Measurements from ENCODE around the gene DNAH11.

The DNAH11 gene

DNA sequence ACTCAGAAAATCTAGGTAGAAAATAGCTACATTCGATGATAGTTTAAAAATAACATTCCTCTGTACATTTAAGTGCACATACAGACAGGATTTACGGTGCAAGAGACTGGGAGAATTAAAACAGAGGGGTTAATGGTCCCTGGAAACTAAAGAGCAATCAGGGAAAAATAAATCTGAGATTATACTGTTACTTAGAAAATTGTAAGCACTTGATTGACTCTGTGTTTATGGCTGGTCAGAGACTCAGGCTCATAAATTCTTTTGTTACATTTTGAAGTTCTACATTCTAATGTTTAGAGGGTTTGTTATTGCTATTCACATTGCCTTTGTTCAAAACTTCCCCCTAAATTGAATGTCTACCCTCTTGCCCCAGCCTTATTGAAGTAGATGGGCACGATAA lies 348.5 kb downstream of the DNAH11 start:
- Histone ChIP-seq H2AK5ac (ENCODE audit: low read length) (no peak overlapping the region), H3K4me2 (ENCODE audit: low read length) (no peak overlapping the region), H3K4me1 (ENCODE audit: control insufficient read depth in 1 of 2, insufficient read depth in 2 of 2, low read length in 2 of 2) (no peaks in the 10 kb centered on the region), H3K4me3 (ENCODE audit: low read depth, low read length) (no peak overlapping the region), H2AFZ (ENCODE audit: insufficient read depth, low read length, poor library complexity) (no peak overlapping the region), H3K9me3 (ENCODE audit: insufficient read depth, low read depth, low read length) (no peaks in the 10 kb centered on the region), H3K14ac (ENCODE audit: low read length) (no peak overlapping the region), H2BK5ac (ENCODE audit: low read depth, low read length, poor library complexity) (no peak overlapping the region), H3K79me1 (ENCODE audit: low read length) (no peaks in the 10 kb centered on the region), H4K8ac (ENCODE audit: low read depth, low read length) (no peak overlapping the region), H3K27me3 (ENCODE audit: insufficient read depth, low read length) (no peaks in the 10 kb centered on the region), H3K36me3 (ENCODE audit: control insufficient read depth in 1 of 2, insufficient read depth in 2 of 2, low read length in 2 of 2) (no peaks in the 10 kb centered on the region), H3K18ac (ENCODE audit: low read length) (no peak overlapping the region), H3K9ac (ENCODE audit: low read length) (no peak overlapping the region), H3K27ac (ENCODE audit: low read depth, low read length) (no peak overlapping the region), H2BK12ac (ENCODE audit: low read length) (no peak overlapping the region), H4K91ac (ENCODE audit: low read depth, low read length) (no peak overlapping the region), H2BK120ac (ENCODE audit: insufficient read depth, low read length, poor library complexity) (no peak overlapping the region), H3K4ac (ENCODE audit: low read depth, low read length) (no peak overlapping the region), H3K79me2 (ENCODE audit: control insufficient read depth, insufficient read depth, low read length, poor library complexity) (no peaks in the 10 kb centered on the region), H3K23ac (ENCODE audit: low read length) (no peak overlapping the region), H4K12ac (ENCODE audit: low read depth, low read length) (no peak overlapping the region)
- no CpG with 5 or more reads among the region's 3 CpGs for WGBS (ENCODE audit: extremely low coverage, insufficient coverage, insufficient read length)
- no peak for DNase-seq

DNA sequence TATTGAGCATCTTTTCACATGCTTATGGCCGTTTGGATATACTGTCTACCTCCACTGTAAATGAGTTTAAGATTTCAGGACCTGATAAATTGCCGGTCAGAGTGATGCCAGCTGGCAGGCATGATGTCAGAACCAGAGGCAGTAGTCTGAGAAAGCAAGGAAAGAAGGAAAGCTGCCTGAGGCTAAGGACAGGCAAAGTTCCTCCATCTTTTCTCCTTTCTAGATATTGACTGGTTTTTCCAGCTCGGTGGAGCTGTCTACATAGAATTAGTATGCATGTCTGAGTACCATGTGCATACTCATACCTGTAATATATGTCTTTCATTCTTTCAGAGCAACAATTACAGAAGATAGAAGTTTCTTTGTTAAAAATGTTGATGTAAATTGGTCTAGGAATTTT lies 350.6 kb downstream of the DNAH11 start:
- H3K36me3 ChIP-seq (ENCODE audit: control insufficient read depth in 1 of 2, insufficient read depth in 2 of 2, low read length in 2 of 2), result no peaks in the 10 kb centered on the region
- no peaks in the 10 kb centered on the region for H3K27me3 ChIP-seq (ENCODE audit: insufficient read depth, low read length)
- no peak overlapping the region for H3K4ac ChIP-seq (ENCODE audit: low read depth, low read length)
- no peaks in the 10 kb centered on the region for H3K9me3 ChIP-seq (ENCODE audit: insufficient read depth, low read depth, low read length)
- H3K9ac ChIP-seq (ENCODE audit: low read length), result no peak overlapping the region
- no peak overlapping the region for H3K23ac ChIP-seq (ENCODE audit: low read length)
- no peak overlapping the region for H4K12ac ChIP-seq (ENCODE audit: low read depth, low read length)
- H2BK5ac ChIP-seq (ENCODE audit: low read depth, low read length, poor library complexity), result no peak overlapping the region
- no peak overlapping the region for H3K4me3 ChIP-seq (ENCODE audit: low read depth, low read length)
- H4K8ac ChIP-seq (ENCODE audit: low read depth, low read length), result no peak overlapping the region
- H3K79me1 ChIP-seq (ENCODE audit: low read length), result no peaks in the 10 kb centered on the region
- no peaks in the 10 kb centered on the region for H3K4me1 ChIP-seq (ENCODE audit: control insufficient read depth in 1 of 2, insufficient read depth in 2 of 2, low read length in 2 of 2)
- WGBS (ENCODE audit: extremely low coverage, insufficient coverage, insufficient read length), result no CpG with 5 or more reads among the region's 3 CpGs
- no peak overlapping the region for H3K18ac ChIP-seq (ENCODE audit: low read length)
- no peak overlapping the region for H2AK5ac ChIP-seq (ENCODE audit: low read length)
- H4K91ac ChIP-seq (ENCODE audit: low read depth, low read length), result no peak overlapping the region
- no peaks in the 10 kb centered on the region for H3K79me2 ChIP-seq (ENCODE audit: control insufficient read depth, insufficient read depth, low read length, poor library complexity)
- DNase-seq, result peak; percentile 60 to 88
- H3K14ac ChIP-seq (ENCODE audit: low read length), result no peak overlapping the region
- H2AFZ ChIP-seq (ENCODE audit: insufficient read depth, low read length, poor library complexity), result no peak overlapping the region
- H3K27ac ChIP-seq (ENCODE audit: low read depth, low read length), result no peak overlapping the region
- no peak overlapping the region for H2BK12ac ChIP-seq (ENCODE audit: low read length)
- no peak overlapping the region for H2BK120ac ChIP-seq (ENCODE audit: insufficient read depth, low read length, poor library complexity)
- H3K4me2 ChIP-seq (ENCODE audit: low read length), result no peak overlapping the region

DNA sequence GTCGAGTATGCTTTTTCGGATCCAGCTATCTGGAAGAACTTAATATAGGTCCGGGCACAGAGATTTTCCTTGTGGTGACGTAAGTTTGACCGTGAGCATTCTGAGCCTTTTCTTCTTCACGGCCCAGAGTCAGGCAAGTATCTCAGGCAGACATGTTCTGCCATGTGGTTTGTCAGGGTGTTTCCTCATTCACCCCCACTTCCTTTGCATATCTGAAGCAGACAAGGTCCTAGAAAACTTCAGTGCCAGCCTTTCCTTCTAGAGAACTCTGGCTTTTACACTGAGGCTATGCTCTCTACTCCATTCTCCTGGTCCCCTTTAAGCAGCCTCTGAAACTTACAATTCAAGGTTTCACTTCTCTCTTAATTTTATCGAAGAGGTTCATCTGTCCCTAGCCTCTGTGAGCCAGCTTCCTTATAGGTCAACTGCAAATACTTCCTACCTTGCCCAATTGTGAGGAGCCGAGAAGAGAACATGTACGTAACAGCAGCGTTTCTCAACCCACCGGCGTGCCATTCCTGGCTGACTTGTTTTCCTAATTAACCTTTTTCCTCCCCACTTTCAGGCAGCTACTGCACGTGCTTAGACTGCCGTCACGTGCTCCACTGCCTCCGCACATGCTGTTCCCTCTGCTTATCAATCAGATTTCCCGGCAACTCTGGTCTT lies 355.6 kb downstream of the DNAH11 start:
- WGBS (ENCODE audit: extremely low coverage, insufficient coverage, insufficient read length), result no CpG with 5 or more reads among the region's 17 CpGs
- H3K4me2 ChIP-seq (ENCODE audit: low read length), result no peak overlapping the region

DNA sequence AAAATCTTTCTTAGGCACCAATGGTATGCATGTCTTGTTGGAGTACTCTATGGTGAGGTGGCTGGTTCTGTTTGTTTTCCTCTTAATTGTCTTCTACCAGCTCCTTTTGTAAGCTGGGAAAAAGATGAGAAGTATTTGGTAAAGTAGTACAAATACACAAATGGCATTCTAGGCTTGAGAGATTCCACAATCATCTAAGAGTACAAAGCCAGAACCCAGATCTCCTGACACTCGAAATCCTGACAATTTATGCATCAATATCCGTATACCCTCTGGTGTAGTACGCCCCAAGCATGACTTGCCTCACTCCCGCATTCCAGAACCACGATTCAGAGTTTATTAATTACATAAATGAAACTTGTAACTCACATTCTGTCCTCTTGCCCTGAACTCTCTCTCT lies 359.4 kb downstream of the DNAH11 start:
- Histone ChIP-seq H3K23ac (ENCODE audit: low read length) (no peak overlapping the region), H3K27me3 (ENCODE audit: insufficient read depth, low read length) (no peaks in the 10 kb centered on the region), H2AK5ac (ENCODE audit: low read length) (no peak overlapping the region), H3K4me1 (ENCODE audit: control insufficient read depth in 1 of 2, insufficient read depth in 2 of 2, low read length in 2 of 2) (no peaks in the 10 kb centered on the region), H2BK12ac (ENCODE audit: low read length) (no peak overlapping the region), H2BK120ac (ENCODE audit: insufficient read depth, low read length, poor library complexity) (no peak overlapping the region), H3K9ac (ENCODE audit: low read length) (no peak overlapping the region), H3K18ac (ENCODE audit: low read length) (no peak overlapping the region), H4K8ac (ENCODE audit: low read depth, low read length) (no peak overlapping the region), H3K79me1 (ENCODE audit: low read length) (no peaks in the 10 kb centered on the region), H3K4me3 (ENCODE audit: low read depth, low read length) (no peak overlapping the region), H3K4me2 (ENCODE audit: low read length) (no peak overlapping the region), H3K36me3 (ENCODE audit: control insufficient read depth in 1 of 2, insufficient read depth in 2 of 2, low read length in 2 of 2) (no peaks in the 10 kb centered on the region), H3K4ac (ENCODE audit: low read depth, low read length) (no peak overlapping the region), H3K79me2 (ENCODE audit: control insufficient read depth, insufficient read depth, low read length, poor library complexity) (no peaks in the 10 kb centered on the region), H3K14ac (ENCODE audit: low read length) (no peak overlapping the region), H2BK5ac (ENCODE audit: low read depth, low read length, poor library complexity) (no peak overlapping the region), H3K27ac (ENCODE audit: low read depth, low read length) (no peak overlapping the region), H3K9me3 (ENCODE audit: insufficient read depth, low read depth, low read length) (no peaks in the 10 kb centered on the region), H2AFZ (ENCODE audit: insufficient read depth, low read length, poor library complexity) (no peak overlapping the region), H4K91ac (ENCODE audit: low read depth, low read length) (no peak overlapping the region), H4K12ac (ENCODE audit: low read depth, low read length) (no peak overlapping the region)
- no CpG with 5 or more reads among the region's 5 CpGs for WGBS (ENCODE audit: extremely low coverage, insufficient coverage, insufficient read length)
- peak; percentile 15 to 32 for DNase-seq

More for the DNA sequence above, 355.6 kb downstream of the DNAH11 start:
- Histone ChIP-seq H2BK12ac (ENCODE audit: low read length) (no peak overlapping the region), H3K79me1 (ENCODE audit: low read length) (no peaks in the 10 kb centered on the region), H3K4me3 (ENCODE audit: low read depth, low read length) (no peak overlapping the region), H3K18ac (ENCODE audit: low read length) (no peak overlapping the region), H3K27me3 (ENCODE audit: insufficient read depth, low read length) (no peaks in the 10 kb centered on the region), H3K4me1 (ENCODE audit: control insufficient read depth in 1 of 2, insufficient read depth in 2 of 2, low read length in 2 of 2) (no peaks in the 10 kb centered on the region), H3K9ac (ENCODE audit: low read length) (peak overlapping the region; percentile 23), H3K14ac (ENCODE audit: low read length) (no peak overlapping the region), H4K12ac (ENCODE audit: low read depth, low read length) (no peak overlapping the region), H3K27ac (ENCODE audit: low read depth, low read length) (no peak overlapping the region), H2AFZ (ENCODE audit: insufficient read depth, low read length, poor library complexity) (no peak overlapping the region), H4K8ac (ENCODE audit: low read depth, low read length) (no peak overlapping the region), H2BK5ac (ENCODE audit: low read depth, low read length, poor library complexity) (no peak overlapping the region), H3K9me3 (ENCODE audit: insufficient read depth, low read depth, low read length) (no peaks in the 10 kb centered on the region), H3K4ac (ENCODE audit: low read depth, low read length) (no peak overlapping the region), H3K79me2 (ENCODE audit: control insufficient read depth, insufficient read depth, low read length, poor library complexity) (no peaks in the 10 kb centered on the region), H3K36me3 (ENCODE audit: control insufficient read depth in 1 of 2, insufficient read depth in 2 of 2, low read length in 2 of 2) (no peaks in the 10 kb centered on the region), H2BK120ac (ENCODE audit: insufficient read depth, low read length, poor library complexity) (no peak overlapping the region), H4K91ac (ENCODE audit: low read depth, low read length) (no peak overlapping the region), H2AK5ac (ENCODE audit: low read length) (no peak overlapping the region), H3K23ac (ENCODE audit: low read length) (no peak overlapping the region)
- peak in 1 of 2 donors; percentile 6 for DNase-seq

Data from trophoblast cell (in vitro differentiated cells and primary cell).